Nephron (organoid): ENCODE data around the gene LOXL3.
A peak's percentile ranks its signal among the peaks of the same experiment; 100 is the strongest.

Experiments used
- H3K27ac Mint-ChIP-seq, 3 experiments: 2 replicates each; pipeline ENCODE4 v1.8.0; 2020; ENCODE audit warnings: mixed read lengths in 3 of 3, mild to moderate bottlenecking in 2 of 3, moderate library complexity in 1 of 3
- H3K27me3 Mint-ChIP-seq: 2 replicates; pipeline ENCODE4 v1.8.0; 2021; ENCODE audit warnings: low read depth, mild to moderate bottlenecking, moderate library complexity, mixed read lengths
- H3K36me3 Mint-ChIP-seq: 2 replicates; pipeline ENCODE4 v1.8.0; 2020; ENCODE audit warnings: low read depth, mixed read lengths
- H3K4me1 Mint-ChIP-seq: 2 replicates; pipeline ENCODE4 v1.8.0; 2020; ENCODE audit warnings: mixed read lengths
- H3K4me3 Mint-ChIP-seq, 3 experiments: 2 replicates each; pipeline ENCODE4 v1.8.0; 2020; ENCODE audit warnings: mild to moderate bottlenecking in 3 of 3, mixed read lengths in 3 of 3, moderate library complexity in 2 of 3
- H3K9me3 Mint-ChIP-seq: 2 replicates; pipeline ENCODE4 v1.8.0; 2020; ENCODE audit warnings: mixed read lengths
- CTCF ChIP-seq, 3 experiments: fragments of 200-600 bp; sonication (generic); IDR thresholded peaks; one replicate each; pipeline ENCODE4 v1.5.0; 2021; ENCODE audit warnings: antibody characterized with exemption in 3 of 3; ENCODE audit not compliant: unreplicated experiment in 3 of 3

LOXL3 gene

GRCh38 chr2:74515271-74515980, 38.3 kb downstream of the LOXL3 start:
- H3K4me3 Mint-ChIP-seq = peak overlapping the region in 1 of 3 experiments; percentile 59
- no peaks in the 10 kb centered on the region for H3K9me3 Mint-ChIP-seq
- H3K27me3 Mint-ChIP-seq = peaks cover 99% of the 10 kb centered on the region
- no peak overlapping the region for H3K27ac Mint-ChIP-seq
- H3K36me3 Mint-ChIP-seq = no peaks in the 10 kb centered on the region
- no peaks in the 10 kb centered on the region for H3K4me1 Mint-ChIP-seq
- no peak for TF ChIP-seq CTCF (IDR thresholded peaks at IDR 0.05; ENCODE audit: unreplicated experiment in 3 of 3)

GRCh38 chr2:74514368-74515270, 39.1 kb downstream of the LOXL3 start, which contains the start of gene TLX2:
TLX2 (plus strand) TSS chr2:74514450; CDS start chr2:74514807, 357 bp downstream.
- no peak for TF ChIP-seq CTCF (IDR thresholded peaks at IDR 0.05; ENCODE audit: unreplicated experiment in 3 of 3)
- no peak within 1 kb of the TSS for H3K27ac Mint-ChIP-seq
- no peaks in the 10 kb centered on the region for H3K4me1 Mint-ChIP-seq
- peaks cover 99% of the 10 kb centered on the region for H3K27me3 Mint-ChIP-seq
- H3K9me3 Mint-ChIP-seq = no peaks in the 10 kb centered on the region
- H3K36me3 Mint-ChIP-seq = no peaks in the 10 kb centered on the region
- H3K4me3 Mint-ChIP-seq = peak within 1 kb of the TSS in 2 of 3 experiments; percentile 32 to 59

- Mint-ChIP-seq H3K9me3 (no peaks in the 10 kb centered on the region), H3K4me3 (peak overlapping the region in 1 of 3 experiments; percentile 19)
Observed at GRCh38 chr2:74513605-74514367, 40.0 kb downstream of the LOXL3 start.

GRCh38 chr2:74512744-74513604, 40.8 kb downstream of the LOXL3 start:
- H3K4me1 Mint-ChIP-seq = peaks cover 4% of the 10 kb centered on the region
- H3K27me3 Mint-ChIP-seq = peaks cover 99% of the 10 kb centered on the region
- H3K36me3 Mint-ChIP-seq = no peaks in the 10 kb centered on the region
- no peak for TF ChIP-seq CTCF (IDR thresholded peaks at IDR 0.05; ENCODE audit: unreplicated experiment in 3 of 3)
- no peak overlapping the region for H3K27ac Mint-ChIP-seq
- H3K4me3 Mint-ChIP-seq = peak overlapping the region in 1 of 3 experiments; percentile 31
- H3K9me3 Mint-ChIP-seq = no peaks in the 10 kb centered on the region

More at GRCh38 chr2:74513605-74514367, 40.0 kb downstream of the LOXL3 start:
- Mint-ChIP-seq H3K36me3 (no peaks in the 10 kb centered on the region), H3K4me1 (no peaks in the 10 kb centered on the region), H3K27me3 (peaks cover 99% of the 10 kb centered on the region), H3K27ac (no peak overlapping the region)
- TF ChIP-seq CTCF (IDR thresholded peaks at IDR 0.05; ENCODE audit: unreplicated experiment in 3 of 3) = no peak
